ENCODE data around the gene MTCP1.

GRCh38 chrX:155086961-155087735 is 16.2 kb upstream of the MTCP1 start:
- TF ChIP-seq POLR2AphosphoS5 (IDR thresholded peaks at IDR 0.05; ENCODE audit: low read depth) (no peak), CTCF (IDR thresholded peaks at IDR 0.05; ENCODE audit: insufficient read depth, low read length) (no peak)

Measured in HL-60 (cell line).